Raji (cell line): ENCODE measurements around the gene SPTLC3.

ENCODE experiments used
- POLR2A ChIP-seq: IDR thresholded peaks from 2 replicates; pipeline ENCODE4 v1.6.1; 2011; ENCODE audit warnings: low read depth, low read length, control low read depth; ENCODE audit not compliant: insufficient read depth

Gene SPTLC3

GRCh38 chr20:13148961-13149360 lies 140.2 kb downstream of the SPTLC3 start:
- TF ChIP-seq POLR2A: no peak

DNA sequence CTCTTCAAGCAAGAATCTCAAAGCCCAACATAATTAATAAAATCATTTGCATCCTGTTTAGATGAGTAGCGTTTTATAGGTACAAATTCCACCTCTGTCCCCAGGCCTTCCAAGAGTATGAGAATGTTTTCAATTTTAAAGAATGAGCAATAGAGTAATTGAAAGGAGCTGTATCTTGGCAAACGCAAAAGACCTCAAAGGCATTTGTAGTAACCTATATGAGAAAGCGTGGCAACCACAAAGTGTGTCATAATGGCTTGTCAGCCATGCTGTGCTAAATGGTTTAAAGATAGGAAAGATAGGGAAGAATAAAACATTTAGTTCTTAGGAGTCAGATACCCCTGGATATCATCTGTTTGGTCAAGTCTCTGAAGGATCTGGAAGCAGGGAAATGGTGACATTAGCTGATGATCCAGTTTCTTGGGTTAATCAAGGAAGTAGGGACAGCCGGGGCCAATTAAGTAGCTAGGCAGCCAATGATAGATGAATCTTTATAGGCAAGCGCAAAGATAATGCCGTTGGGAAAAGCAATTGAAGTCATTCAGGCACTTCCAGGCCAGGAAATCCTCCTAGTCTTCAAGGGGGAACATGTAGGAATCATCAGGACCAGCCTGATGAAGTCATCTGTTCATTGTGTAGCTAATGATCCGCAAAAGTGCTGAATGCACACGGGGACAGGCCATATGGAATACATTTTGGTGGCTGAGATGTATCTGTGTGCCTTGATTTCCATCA lies 140.8 kb downstream of the SPTLC3 start:
- TF ChIP-seq POLR2A: no peak

DNA sequence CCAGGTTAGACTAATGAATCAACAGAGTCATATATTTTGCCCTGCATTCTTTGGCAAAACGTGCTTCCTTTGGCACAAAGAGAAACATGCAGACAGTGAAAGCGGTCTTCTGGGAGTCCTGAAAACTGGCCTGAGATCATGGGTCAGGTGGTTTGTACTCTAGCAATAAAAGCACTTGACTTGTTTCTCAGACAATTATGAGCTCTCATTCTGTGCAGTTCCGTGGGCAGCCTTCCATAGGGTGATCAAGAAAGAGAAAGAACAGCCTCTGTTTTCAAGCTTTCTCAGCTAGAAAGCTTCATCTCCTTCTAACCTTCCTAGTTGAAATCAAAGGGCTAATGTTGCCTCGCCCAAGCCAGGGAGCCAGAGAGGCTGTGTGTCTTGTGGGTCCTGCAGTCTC lies 149.6 kb downstream of the SPTLC3 start:
- TF ChIP-seq POLR2A: no peak

DNA sequence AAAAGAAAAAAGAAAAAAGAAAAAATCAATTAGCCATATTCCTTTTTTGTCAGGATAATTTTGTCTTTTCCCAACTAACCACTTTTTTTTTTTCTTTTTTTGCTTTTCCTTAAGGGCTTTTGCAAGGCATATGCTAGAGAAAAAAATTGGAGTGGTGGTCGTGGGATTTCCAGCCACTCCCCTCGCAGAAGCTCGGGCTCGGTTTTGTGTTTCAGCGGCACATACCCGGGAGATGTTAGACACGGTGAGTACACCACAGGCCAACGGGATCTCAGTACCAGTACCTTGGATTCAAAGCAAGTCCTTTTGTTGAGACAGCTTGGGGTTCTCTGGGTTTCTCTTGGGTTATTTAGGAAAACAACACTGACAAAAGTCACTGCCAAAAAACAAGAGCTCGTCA lies 151.1 kb downstream of the SPTLC3 start:
- TF ChIP-seq POLR2A: no peak

DNA sequence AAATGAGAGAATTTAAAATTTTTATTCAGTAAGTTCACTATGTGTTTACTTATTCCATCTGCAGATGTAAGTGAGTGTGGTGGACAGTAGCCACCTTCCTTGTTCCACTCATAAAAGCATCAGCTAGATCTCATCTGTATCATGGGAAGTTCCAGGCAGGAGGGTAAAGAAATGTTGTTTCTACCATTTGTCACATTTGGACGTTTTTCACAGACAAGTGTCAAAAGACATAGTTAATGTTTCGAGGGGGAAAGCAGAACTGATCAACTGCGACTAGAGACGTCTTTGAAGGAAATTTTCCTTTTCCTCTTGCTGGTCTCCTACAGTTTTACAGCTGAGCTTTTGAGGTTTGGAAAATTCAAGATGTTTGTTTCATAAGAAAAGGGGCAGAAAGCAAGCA lies 156.4 kb downstream of the SPTLC3 start:
- TF ChIP-seq POLR2A: no peak

GRCh38 chr20:13166011-13166410 lies 157.2 kb downstream of the SPTLC3 start:
- TF ChIP-seq POLR2A: no peak

- no peak for TF ChIP-seq POLR2A
Measured at GRCh38 chr20:13166437-13166836, 157.7 kb downstream of the SPTLC3 start.

- no peak for TF ChIP-seq POLR2A
Measured at GRCh38 chr20:13169086-13169485, 160.3 kb downstream of the SPTLC3 start.

DNA sequence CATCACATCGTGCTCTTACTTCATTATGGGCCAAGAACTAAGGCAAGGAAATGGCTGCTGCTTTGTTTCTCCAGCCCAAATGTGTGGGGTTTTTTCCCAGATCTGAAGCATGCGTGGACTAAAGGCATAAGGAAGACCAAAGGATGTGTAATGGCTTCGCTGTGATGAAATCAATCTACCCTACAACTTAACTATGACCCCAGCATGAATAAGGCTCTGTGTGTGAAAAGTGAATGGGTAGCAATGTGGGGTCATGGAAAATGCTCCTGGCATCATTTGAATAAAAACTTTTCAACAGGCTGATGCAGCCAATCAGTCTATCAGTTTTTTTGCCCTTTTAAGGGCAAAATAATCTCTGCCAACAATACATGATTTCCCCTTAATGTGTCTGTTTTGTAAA lies 162.0 kb downstream of the SPTLC3 start:
- no peak for TF ChIP-seq POLR2A

GRCh38 chr20:13173201-13173600 lies 164.4 kb downstream of the SPTLC3 start:
- TF ChIP-seq POLR2A: no peak

DNA sequence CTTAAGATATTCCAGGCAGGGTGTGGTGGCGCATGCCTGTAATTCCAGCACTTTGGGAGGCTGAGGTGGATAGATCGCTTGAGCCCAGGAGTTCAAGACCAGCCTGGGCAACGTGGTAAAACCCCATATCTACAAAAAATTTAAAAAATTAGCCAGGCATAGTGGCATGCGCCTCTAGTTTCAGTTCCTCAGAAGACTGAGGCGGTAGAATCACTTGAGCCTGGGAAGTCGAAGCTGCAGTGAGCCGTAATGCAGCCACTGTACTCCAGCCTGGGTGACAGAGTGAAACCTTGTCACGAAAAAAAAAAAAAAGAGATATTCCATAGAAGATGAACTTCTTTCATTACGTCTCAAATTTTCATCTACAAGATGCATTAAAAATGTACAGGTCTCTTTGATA lies 165.6 kb downstream of the SPTLC3 start:
- no peak for TF ChIP-seq POLR2A

- no peak for TF ChIP-seq POLR2A
Measured at GRCh38 chr20:13180986-13181889, 172.5 kb downstream of the SPTLC3 start.

- TF ChIP-seq POLR2A: no peak
Measured at GRCh38 chr20:13183005-13183404, 174.2 kb downstream of the SPTLC3 start.

DNA sequence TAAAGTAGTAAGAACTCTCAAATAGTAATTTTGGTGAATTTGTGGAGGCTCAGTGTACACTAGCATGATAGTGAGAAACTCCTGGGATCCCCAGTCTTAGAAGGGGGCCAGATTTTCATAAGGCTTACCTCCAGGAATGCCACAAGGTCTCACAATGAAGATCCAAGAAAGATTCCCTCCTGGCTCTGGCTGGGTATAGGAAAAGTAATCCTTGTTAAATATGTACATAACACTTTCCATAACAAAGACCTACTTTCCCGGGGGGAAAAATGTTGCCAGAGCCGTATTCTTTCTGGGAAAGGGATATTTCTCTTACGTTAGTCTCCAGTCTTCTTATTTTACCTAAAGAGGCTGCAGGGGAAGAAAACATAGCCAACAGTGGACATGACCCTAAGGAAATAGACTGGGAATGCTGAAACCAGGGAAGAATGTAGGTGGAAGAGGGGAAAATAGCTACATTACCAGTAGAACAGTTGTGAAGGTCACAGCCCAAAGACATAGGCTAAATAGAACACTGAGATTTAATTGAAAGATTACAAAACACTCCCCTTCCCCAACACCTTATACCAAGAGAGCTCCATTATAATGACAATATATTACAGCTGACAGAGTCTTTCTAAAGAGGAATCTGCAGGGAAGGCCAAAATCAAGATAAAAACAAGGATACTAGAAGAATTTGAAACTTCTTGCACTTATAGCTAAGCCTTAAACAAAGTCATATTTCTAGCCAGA lies 177.4 kb downstream of the SPTLC3 start:
- no peak for TF ChIP-seq POLR2A

DNA sequence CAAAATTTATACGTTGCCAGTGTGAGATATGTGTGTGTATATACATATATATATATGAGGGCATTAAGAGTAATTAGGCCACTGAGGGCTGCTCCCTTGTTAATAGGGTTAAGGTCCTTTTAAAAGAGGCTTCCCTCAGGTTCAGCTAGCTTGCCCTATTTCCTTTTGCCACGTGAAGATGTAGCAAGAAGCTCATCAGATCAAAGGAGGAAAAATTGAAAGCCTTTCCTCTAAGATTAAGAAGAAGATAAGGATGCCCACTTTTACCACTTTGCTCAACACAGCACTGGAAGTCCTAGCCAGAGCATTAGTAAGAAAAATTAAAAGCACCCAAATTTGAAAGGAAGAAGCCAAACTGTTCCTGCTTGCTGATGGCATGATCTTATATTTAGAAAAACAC lies 179.1 kb downstream of the SPTLC3 start:
- TF ChIP-seq POLR2A: no peak
